Stimulated activated CD4-positive, alpha-beta T cell treated with anti-CD3 and anti-CD28 coated beads, Interleukin-1b, Interleukin-23, amount 100 ng/mL, for 1 hour (primary cell): ENCODE data around the gene ACP1.

Source experiments
- DNase-seq, 2 donors: peaks; one replicate each; pipeline ENCODE4 v3.0.0-alpha.2; 2020; ENCODE audit warnings: low read depth in 2 of 2

Gene ACP1

GRCh38 chr2:264493-265468, at the start of gene ACP1:
Gene ACP1, plus strand, starts transcription at chr2:264947. Its CDS starts 18 bp downstream, at chr2:264965.
- DNase-seq, result peak; percentile 90

- DNase-seq, result no peak
Observed at GRCh38 chr2:216068-216467, 48.7 kb upstream of the ACP1 start.

- DNase-seq, result no peak
Observed at GRCh38 chr2:223451-223850, 41.3 kb upstream of the ACP1 start.

- no peak for DNase-seq
Observed at GRCh38 chr2:223971-224760, 40.6 kb upstream of the ACP1 start.

GRCh38 chr2:228115-228514, 36.6 kb upstream of the ACP1 start:
- DNase-seq, result no peak

GRCh38 chr2:228518-229278, 36.0 kb upstream of the ACP1 start:
- no peak for DNase-seq

- DNase-seq, result no peak
Observed at GRCh38 chr2:231521-232185, 33.1 kb upstream of the ACP1 start.

GRCh38 chr2:233030-233429, 31.7 kb upstream of the ACP1 start:
- DNase-seq, result no peak

GRCh38 chr2:234421-234820, 30.3 kb upstream of the ACP1 start:
- no peak for DNase-seq

- DNase-seq, result no peak
Observed at GRCh38 chr2:236993-237539, 27.7 kb upstream of the ACP1 start.

GRCh38 chr2:237878-238277, 26.9 kb upstream of the ACP1 start:
- DNase-seq, result no peak

- DNase-seq, result no peak
Observed at GRCh38 chr2:238431-238830, 26.3 kb upstream of the ACP1 start.

- DNase-seq, result no peak
Observed at GRCh38 chr2:238869-239268, 25.9 kb upstream of the ACP1 start.

GRCh38 chr2:244547-244946, 20.2 kb upstream of the ACP1 start:
- no peak for DNase-seq

- no peak for DNase-seq
Observed at GRCh38 chr2:246489-247144, 18.1 kb upstream of the ACP1 start.

GRCh38 chr2:248724-249123, 16.0 kb upstream of the ACP1 start:
- no peak for DNase-seq

GRCh38 chr2:249538-250042, 15.2 kb upstream of the ACP1 start:
- DNase-seq, result no peak

- no peak for DNase-seq
Observed at GRCh38 chr2:252001-252602, 12.6 kb upstream of the ACP1 start.

GRCh38 chr2:253202-253638, 11.5 kb upstream of the ACP1 start:
- no peak for DNase-seq

- no peak for DNase-seq
Observed at GRCh38 chr2:254241-254640, 10.5 kb upstream of the ACP1 start.
